Mucosa of rectum (tissue), 2 donors: ENCODE results near the gene ANKRD44.

Experiments
- H3K27ac ChIP-seq, 2 donors: one replicate each; pipeline ENCODE4 v1.7.0; 2013; ENCODE audit warnings: inconsistent platforms in 2 of 2, low read depth in 2 of 2, low read length in 2 of 2
- H3K27me3 ChIP-seq, 2 donors: one replicate each; pipeline ENCODE4 v1.7.0; 2013; ENCODE audit warnings: low read length in 2 of 2; ENCODE audit not compliant: control insufficient read depth in 2 of 2, insufficient read depth in 2 of 2
- H3K36me3 ChIP-seq, 2 donors: one replicate each; pipeline ENCODE4 v1.7.0; 2013; ENCODE audit warnings: low read length in 2 of 2; ENCODE audit not compliant: control insufficient read depth in 2 of 2, insufficient read depth in 2 of 2
- H3K4me1 ChIP-seq, 2 donors: one replicate each; pipeline ENCODE4 v1.7.0; 2013; ENCODE audit warnings: low read length in 2 of 2, mild to moderate bottlenecking in 1 of 2; ENCODE audit not compliant: control insufficient read depth in 2 of 2, insufficient read depth in 2 of 2
- H3K4me3 ChIP-seq, 2 donors: one replicate each; pipeline ENCODE4 v1.7.0; 2013; ENCODE audit warnings: low read length in 2 of 2
- H3K9ac ChIP-seq, 2 donors: one replicate each; pipeline ENCODE4 v1.7.0; 2013; ENCODE audit warnings: low read length in 2 of 2, low read depth in 1 of 2, mild to moderate bottlenecking in 1 of 2
- H3K9me3 ChIP-seq, 2 donors: one replicate each; pipeline ENCODE4 v1.7.0; 2013; ENCODE audit warnings: low read length in 2 of 2; ENCODE audit not compliant: control insufficient read depth in 2 of 2
- donor health status: healthy.
- donor health status: Normal muscosa, but diverticular disease.

The ANKRD44 gene

GRCh38 chr2:197277794-197278193, 32.8 kb downstream of the ANKRD44 start:
- no peak overlapping the region for H3K4me3 ChIP-seq
- no peaks in the 10 kb centered on the region for H3K36me3 ChIP-seq
- no peak overlapping the region for H3K27ac ChIP-seq
- H3K9ac ChIP-seq = no peak overlapping the region
- no peaks in the 10 kb centered on the region for H3K27me3 ChIP-seq
- H3K4me1 ChIP-seq = peaks cover 0 to 3% of the 10 kb centered on the region in 2 donors
- no peaks in the 10 kb centered on the region for H3K9me3 ChIP-seq

GRCh38 chr2:197276156-197276555, 34.4 kb downstream of the ANKRD44 start:
- H3K27me3 ChIP-seq = no peaks in the 10 kb centered on the region
- H3K9ac ChIP-seq = no peak overlapping the region
- H3K27ac ChIP-seq = no peak overlapping the region
- peaks cover 0 to 3% of the 10 kb centered on the region in 2 donors for H3K4me1 ChIP-seq
- H3K4me3 ChIP-seq = no peak overlapping the region
- no peaks in the 10 kb centered on the region for H3K9me3 ChIP-seq
- H3K36me3 ChIP-seq = no peaks in the 10 kb centered on the region

- Histone ChIP-seq H3K9ac (no peak overlapping the region), H3K4me1 (peaks cover 0 to 3% of the 10 kb centered on the region in 2 donors)
These were observed 35.6 kb downstream of the ANKRD44 start for GRCh38 chr2:197274937-197275336.

GRCh38 chr2:197274349-197274748, 36.2 kb downstream of the ANKRD44 start:
- no peaks in the 10 kb centered on the region for H3K36me3 ChIP-seq
- no peaks in the 10 kb centered on the region for H3K9me3 ChIP-seq
- no peak overlapping the region for H3K27ac ChIP-seq
- H3K9ac ChIP-seq = no peak overlapping the region
- no peaks in the 10 kb centered on the region for H3K27me3 ChIP-seq
- no peak overlapping the region for H3K4me3 ChIP-seq
- peaks cover 0 to under 1% of the 10 kb centered on the region in 2 donors for H3K4me1 ChIP-seq

More at GRCh38 chr2:197274937-197275336, 35.6 kb downstream of the ANKRD44 start:
- Histone ChIP-seq H3K27me3 (no peaks in the 10 kb centered on the region), H3K27ac (no peak overlapping the region), H3K9me3 (no peaks in the 10 kb centered on the region), H3K36me3 (no peaks in the 10 kb centered on the region), H3K4me3 (no peak overlapping the region)

- no peak overlapping the region for H3K27ac ChIP-seq
- peaks cover 0 to 2% of the 10 kb centered on the region in 2 donors for H3K4me1 ChIP-seq
- no peaks in the 10 kb centered on the region for H3K36me3 ChIP-seq
- no peaks in the 10 kb centered on the region for H3K27me3 ChIP-seq
- H3K9me3 ChIP-seq = no peaks in the 10 kb centered on the region
- H3K9ac ChIP-seq = no peak overlapping the region
- H3K4me3 ChIP-seq = no peak overlapping the region
These were observed 37.1 kb downstream of the ANKRD44 start for GRCh38 chr2:197273485-197273884.

GRCh38 chr2:197270601-197271000, 40.0 kb downstream of the ANKRD44 start:
- H3K4me1 ChIP-seq = peaks cover 2% of the 10 kb centered on the region in 2 donors
- no peaks in the 10 kb centered on the region for H3K9me3 ChIP-seq

GRCh38 chr2:197269815-197270214, 40.8 kb downstream of the ANKRD44 start:
- H3K27ac ChIP-seq = no peak overlapping the region
- no peaks in the 10 kb centered on the region for H3K9me3 ChIP-seq
- H3K4me3 ChIP-seq = no peak overlapping the region
- peaks cover 2% of the 10 kb centered on the region in 2 donors for H3K4me1 ChIP-seq
- H3K36me3 ChIP-seq = no peaks in the 10 kb centered on the region
- no peaks in the 10 kb centered on the region for H3K27me3 ChIP-seq
- H3K9ac ChIP-seq = no peak overlapping the region

More at GRCh38 chr2:197270601-197271000, 40.0 kb downstream of the ANKRD44 start:
- H3K27ac ChIP-seq = no peak overlapping the region
- H3K9ac ChIP-seq = no peak overlapping the region
- no peaks in the 10 kb centered on the region for H3K36me3 ChIP-seq
- no peak overlapping the region for H3K4me3 ChIP-seq
- no peaks in the 10 kb centered on the region for H3K27me3 ChIP-seq

GRCh38 chr2:197268786-197269584, 41.6 kb downstream of the ANKRD44 start:
- H3K4me1 ChIP-seq = peaks cover 2 to 5% of the 10 kb centered on the region in 2 donors
- H3K36me3 ChIP-seq = no peaks in the 10 kb centered on the region
- no peak overlapping the region for H3K27ac ChIP-seq

GRCh38 chr2:197266477-197266876, 44.1 kb downstream of the ANKRD44 start:
- H3K9me3 ChIP-seq = no peaks in the 10 kb centered on the region
- H3K4me3 ChIP-seq = no peak overlapping the region
- H3K27me3 ChIP-seq = no peaks in the 10 kb centered on the region
- H3K4me1 ChIP-seq = peaks cover 7 to 10% of the 10 kb centered on the region in 2 donors
- no peaks in the 10 kb centered on the region for H3K36me3 ChIP-seq
- H3K27ac ChIP-seq = no peak overlapping the region
- no peak overlapping the region for H3K9ac ChIP-seq

More at GRCh38 chr2:197268786-197269584, 41.6 kb downstream of the ANKRD44 start:
- Histone ChIP-seq H3K9ac (no peak overlapping the region), H3K4me3 (no peak overlapping the region), H3K9me3 (no peaks in the 10 kb centered on the region), H3K27me3 (no peaks in the 10 kb centered on the region)

- Histone ChIP-seq H3K9ac (no peak overlapping the region), H3K9me3 (no peaks in the 10 kb centered on the region), H3K27ac (no peak overlapping the region), H3K36me3 (no peaks in the 10 kb centered on the region), H3K27me3 (no peaks in the 10 kb centered on the region), H3K4me1 (peaks cover 7 to 10% of the 10 kb centered on the region in 2 donors), H3K4me3 (no peak overlapping the region)
These were observed 44.7 kb downstream of the ANKRD44 start for GRCh38 chr2:197265924-197266323.
